Measurements from ENCODE around the gene EMX1. TPM values are rescaled to one million over a fixed set of nuclear protein-coding genes. Genes with fewer than 3 reads are reported as not detected.

Gene EMX1
- total RNA-seq, 1 donor from 2014 or later = 8.2 TPM

DNA sequence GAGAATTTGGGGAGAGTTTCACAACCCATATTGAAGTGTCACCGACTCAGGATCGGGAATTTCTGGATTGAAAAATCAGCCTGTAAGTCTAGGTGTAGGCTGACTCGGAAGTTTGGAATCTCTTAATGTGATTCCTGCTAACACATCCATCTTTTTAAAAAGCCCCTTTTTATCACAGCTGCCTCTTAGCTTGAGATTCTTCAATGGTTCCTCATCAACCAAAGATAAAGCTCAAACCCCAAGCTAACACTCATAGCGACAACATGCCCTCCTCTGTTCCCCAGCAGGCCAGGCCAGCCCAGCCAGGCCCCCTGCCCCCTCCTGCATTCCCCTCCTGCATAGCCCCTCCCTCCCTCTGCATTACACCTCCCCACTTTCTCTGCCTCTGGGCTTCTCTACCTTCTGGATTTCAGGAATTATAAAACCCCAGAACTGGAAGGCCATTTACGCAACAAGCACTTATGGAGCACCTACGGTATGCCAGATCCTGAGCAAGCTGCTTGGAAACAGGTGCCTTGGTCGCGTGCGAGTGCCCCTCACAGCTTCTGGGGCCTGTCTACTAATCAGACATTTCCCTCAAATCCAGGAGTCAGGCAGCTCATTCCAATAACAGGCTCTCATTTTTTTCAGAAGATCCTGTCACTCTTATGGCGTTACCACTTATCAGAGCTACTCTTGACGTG, 63.4 kb downstream of the EMX1 start:
- peak; percentile 31 for DNase-seq (ENCODE audit: low read depth)
- H3K4me3 ChIP-seq (ENCODE audit: low read depth, low read length) = no peak overlapping the region
- TF ChIP-seq, protein P1, sequence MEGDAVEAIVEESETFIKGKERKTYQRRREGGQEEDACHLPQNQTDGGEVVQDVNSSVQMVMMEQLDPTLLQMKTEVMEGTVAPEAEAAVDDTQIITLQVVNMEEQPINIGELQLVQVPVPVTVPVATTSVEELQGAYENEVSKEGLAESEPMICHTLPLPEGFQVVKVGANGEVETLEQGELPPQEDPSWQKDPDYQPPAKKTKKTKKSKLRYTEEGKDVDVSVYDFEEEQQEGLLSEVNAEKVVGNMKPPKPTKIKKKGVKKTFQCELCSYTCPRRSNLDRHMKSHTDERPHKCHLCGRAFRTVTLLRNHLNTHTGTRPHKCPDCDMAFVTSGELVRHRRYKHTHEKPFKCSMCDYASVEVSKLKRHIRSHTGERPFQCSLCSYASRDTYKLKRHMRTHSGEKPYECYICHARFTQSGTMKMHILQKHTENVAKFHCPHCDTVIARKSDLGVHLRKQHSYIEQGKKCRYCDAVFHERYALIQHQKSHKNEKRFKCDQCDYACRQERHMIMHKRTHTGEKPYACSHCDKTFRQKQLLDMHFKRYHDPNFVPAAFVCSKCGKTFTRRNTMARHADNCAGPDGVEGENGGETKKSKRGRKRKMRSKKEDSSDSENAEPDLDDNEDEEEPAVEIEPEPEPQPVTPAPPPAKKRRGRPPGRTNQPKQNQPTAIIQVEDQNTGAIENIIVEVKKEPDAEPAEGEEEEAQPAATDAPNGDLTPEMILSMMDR (conservative IDR thresholded peaks at IDR 0.05; ENCODE audit: low read depth, low read length) = no peak

DNA sequence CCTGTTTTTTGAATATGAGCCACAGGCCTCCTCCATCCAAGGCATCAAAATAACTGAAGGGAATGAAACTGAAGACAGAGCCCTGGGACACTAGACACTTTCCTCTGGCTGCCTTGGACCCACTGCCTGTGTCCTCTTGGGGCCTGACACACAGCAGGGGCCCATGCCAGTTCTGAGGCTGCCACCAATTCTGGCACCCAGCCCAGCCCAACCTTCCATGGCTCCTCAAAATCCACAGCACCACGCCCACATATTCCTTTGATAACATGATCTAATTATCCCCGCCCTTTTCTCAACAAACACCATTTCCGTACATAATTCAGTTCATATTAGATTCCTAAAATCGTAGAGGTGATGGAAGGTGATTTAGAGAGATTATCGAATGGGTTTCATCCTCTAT, 64.2 kb downstream of the EMX1 start:
- no peak overlapping the region for H3K4me3 ChIP-seq (ENCODE audit: low read depth, low read length)
- TF ChIP-seq, protein P1 (conservative IDR thresholded peaks at IDR 0.05; ENCODE audit: low read depth, low read length) = no peak
- no peak for DNase-seq (ENCODE audit: low read depth)

DNA sequence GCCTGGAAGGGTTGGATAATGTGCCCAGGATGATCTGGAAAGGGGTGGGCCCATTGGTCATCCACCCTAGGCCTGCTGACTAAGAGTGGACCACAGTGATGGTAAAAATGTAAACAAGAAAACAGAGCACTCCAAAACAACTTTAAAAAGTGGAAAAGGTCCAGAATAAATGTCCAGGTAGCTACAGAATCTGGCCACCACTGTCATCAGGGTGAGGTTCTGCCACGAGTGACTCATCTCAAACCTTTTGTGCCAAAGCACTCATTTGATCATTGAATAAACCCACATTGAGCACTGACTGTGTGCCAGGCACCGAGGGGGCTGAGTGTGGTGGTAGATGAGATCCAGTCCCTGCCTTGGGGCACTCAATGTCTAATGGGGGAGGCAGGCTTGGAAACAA, 64.9 kb downstream of the EMX1 start:
- TF ChIP-seq, protein P1 (conservative IDR thresholded peaks at IDR 0.05; ENCODE audit: low read depth, low read length) = no peak
- no peak for DNase-seq (ENCODE audit: low read depth)
- H3K4me3 ChIP-seq (ENCODE audit: low read depth, low read length) = no peak overlapping the region

DNA sequence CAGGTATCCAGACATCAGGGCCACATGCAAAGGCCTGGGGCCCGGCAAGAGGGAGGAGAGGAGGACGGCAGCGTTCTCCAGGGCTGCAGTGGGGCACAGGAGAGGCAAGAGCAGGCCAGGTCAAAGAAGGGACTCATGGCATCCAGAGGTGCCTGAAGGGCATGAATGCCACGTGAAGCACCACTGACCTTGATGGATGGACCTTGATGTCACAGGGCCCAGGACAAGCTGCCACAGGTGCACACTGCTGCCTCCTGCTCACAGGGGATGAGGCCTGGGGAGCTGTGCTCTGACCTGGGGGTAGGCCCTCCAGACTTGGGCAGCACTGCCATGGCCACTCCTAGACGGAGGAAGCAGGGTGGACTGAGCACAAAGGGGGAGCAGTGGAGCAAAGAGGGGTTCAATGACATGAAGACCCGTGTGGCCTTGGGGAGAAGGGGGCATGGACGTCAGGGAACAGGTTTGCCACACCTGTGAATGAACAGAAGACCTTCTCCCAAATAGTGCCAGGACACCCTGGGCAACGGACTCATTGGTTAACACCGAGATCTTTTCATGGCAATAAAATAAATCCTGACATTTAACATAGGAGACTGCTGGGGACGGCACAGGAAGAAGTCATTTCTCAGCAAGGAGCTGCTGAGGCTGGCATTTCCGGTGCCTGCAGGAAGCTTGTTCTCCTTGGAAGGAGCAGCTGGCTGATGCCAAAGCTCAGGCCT, 65.6 kb downstream of the EMX1 start:
- DNase-seq (ENCODE audit: low read depth) = no peak
- TF ChIP-seq, protein P1 (conservative IDR thresholded peaks at IDR 0.05; ENCODE audit: low read depth, low read length) = no peak
- H3K4me3 ChIP-seq (ENCODE audit: low read depth, low read length) = no peak overlapping the region

DNA sequence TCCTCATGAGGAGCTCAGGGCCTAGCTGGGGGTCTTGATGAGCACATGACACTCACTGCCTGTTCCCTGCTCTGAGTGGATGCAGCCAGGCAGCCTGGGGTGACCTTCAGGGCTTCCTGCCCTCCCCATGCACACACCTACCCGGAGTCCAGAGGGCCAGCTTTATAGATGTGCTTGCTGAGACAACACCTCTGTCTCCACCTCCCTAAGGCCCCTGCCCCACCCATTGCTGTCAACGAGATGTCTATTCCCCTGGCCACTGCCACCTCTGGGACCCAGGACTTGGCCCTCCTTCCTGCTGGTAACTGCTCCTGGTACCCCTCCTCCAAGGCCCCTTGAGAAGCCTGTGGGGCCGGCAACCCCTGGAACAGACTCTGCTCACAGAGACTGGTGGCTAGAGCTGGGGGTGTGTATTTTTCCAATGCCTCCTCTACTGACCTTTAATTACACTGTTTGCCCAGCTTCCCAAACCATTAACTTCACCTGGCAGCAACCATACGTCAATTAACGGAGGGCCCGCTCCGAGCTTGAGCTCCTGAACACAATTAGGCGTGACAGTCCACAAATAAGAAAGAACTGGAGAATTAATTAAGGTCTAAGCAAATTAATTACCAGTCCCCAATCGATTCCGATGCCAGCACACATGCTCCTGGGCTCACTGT, 66.3 kb downstream of the EMX1 start:
- H3K4me3 ChIP-seq (ENCODE audit: low read depth, low read length) = no peak overlapping the region
- no peak for DNase-seq (ENCODE audit: low read depth)
- TF ChIP-seq, protein P1 (conservative IDR thresholded peaks at IDR 0.05; ENCODE audit: low read depth, low read length) = no peak

DNA sequence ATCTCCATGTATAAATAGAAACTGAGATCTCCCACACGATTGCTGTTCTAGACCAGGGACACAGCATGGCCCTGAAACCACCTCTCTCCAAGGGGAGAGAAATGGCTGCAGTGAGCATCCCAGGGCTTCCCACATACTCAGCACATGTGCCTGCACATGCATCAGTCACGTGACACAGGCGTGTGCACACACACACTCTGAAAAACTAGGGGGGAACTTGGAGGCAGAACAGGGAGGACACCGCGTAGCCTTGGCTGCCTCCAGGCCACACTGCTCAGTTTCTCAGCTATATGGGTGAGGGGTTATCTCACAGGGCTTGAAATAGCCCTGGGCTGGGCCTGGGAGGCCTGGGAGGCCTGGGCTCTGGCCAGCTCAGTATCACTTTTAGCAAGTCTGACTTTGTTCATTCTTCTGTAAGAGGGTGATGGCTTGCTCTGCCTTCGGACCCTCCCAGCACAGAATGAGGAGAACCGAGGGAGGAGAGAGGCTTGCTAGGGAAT, 66.9 kb downstream of the EMX1 start:
- H3K4me3 ChIP-seq (ENCODE audit: low read depth, low read length) = no peak overlapping the region
- DNase-seq (ENCODE audit: low read depth) = no peak
- TF ChIP-seq, protein P1 (conservative IDR thresholded peaks at IDR 0.05; ENCODE audit: low read depth, low read length) = no peak

Other genes starting within 250 kb of the EMX1 start
- gene EXOC6B, start 91.5 kb upstream of the EMX1 start, total RNA-seq = 7.3 and 7.7 TPM in 2 replicates
- 26.2 and 29.5 TPM in 2 replicates for gene SPR, start 30.1 kb upstream of the EMX1 start, total RNA-seq
- 8.4 and 9.4 TPM in 2 replicates for gene SFXN5, start 154.2 kb downstream of the EMX1 start, total RNA-seq
- gene RAB11FIP5, start 195.4 kb downstream of the EMX1 start, total RNA-seq = 26.4 and 27.7 TPM in 2 replicates

Measured in epithelial cell of proximal tubule (primary cell).